GM19324 (cell line): ENCODE data around the gene ASTN1.

Experiments
- ATAC-seq: cut with Tn5 transposase; IDR thresholded peaks from one replicate; pipeline ENCODE4 v1.9.1; 2021; ENCODE audit warnings: mild to moderate bottlenecking, moderate library complexity; ENCODE audit not compliant: unreplicated experiment, low FRiP score

Gene ASTN1

GRCh38 chr1:177045151-177045550 lies 119.4 kb downstream of the ASTN1 start:
- no peak for ATAC-seq

GRCh38 chr1:177044390-177044789 lies 120.1 kb downstream of the ASTN1 start:
- ATAC-seq, result no peak

GRCh38 chr1:177043597-177043996 lies 120.9 kb downstream of the ASTN1 start:
- no peak for ATAC-seq

GRCh38 chr1:177035586-177035985 lies 128.9 kb downstream of the ASTN1 start:
- ATAC-seq, result no peak

- ATAC-seq, result no peak
These were observed 130.9 kb downstream of the ASTN1 start for GRCh38 chr1:177033628-177034027.

GRCh38 chr1:177032434-177032833 lies 132.1 kb downstream of the ASTN1 start:
- ATAC-seq, result no peak

- no peak for ATAC-seq
These were observed 139.9 kb downstream of the ASTN1 start for GRCh38 chr1:177024623-177025022.

- ATAC-seq, result no peak
These were observed 140.8 kb downstream of the ASTN1 start for GRCh38 chr1:177023726-177024125.

GRCh38 chr1:177023249-177023648 lies 141.3 kb downstream of the ASTN1 start:
- no peak for ATAC-seq

- no peak for ATAC-seq
These were observed 142.8 kb downstream of the ASTN1 start for GRCh38 chr1:177021687-177022086.

- ATAC-seq, result no peak
These were observed 143.5 kb downstream of the ASTN1 start for GRCh38 chr1:177020851-177021589.

GRCh38 chr1:177017287-177017852 lies 147.1 kb downstream of the ASTN1 start:
- ATAC-seq, result no peak

GRCh38 chr1:177014325-177014724 lies 150.2 kb downstream of the ASTN1 start:
- no peak for ATAC-seq

- no peak for ATAC-seq
These were observed 152.1 kb downstream of the ASTN1 start for GRCh38 chr1:177012342-177012925.

GRCh38 chr1:177011508-177011907 lies 153.0 kb downstream of the ASTN1 start:
- ATAC-seq, result no peak

GRCh38 chr1:177010211-177010825 lies 154.2 kb downstream of the ASTN1 start:
- ATAC-seq, result no peak

- no peak for ATAC-seq
These were observed 155.9 kb downstream of the ASTN1 start for GRCh38 chr1:177008653-177009052.

GRCh38 chr1:177007437-177008161 lies 156.9 kb downstream of the ASTN1 start:
- no peak for ATAC-seq

GRCh38 chr1:177002891-177003290 lies 161.6 kb downstream of the ASTN1 start:
- ATAC-seq, result no peak

GRCh38 chr1:177001556-177001955 lies 163.0 kb downstream of the ASTN1 start:
- ATAC-seq, result no peak
